Osteoblast (primary cell): ENCODE results near the gene SV2B. TPM values are rescaled to one million over a fixed set of nuclear protein-coding genes. Genes with fewer than 3 reads are reported as not detected.

ENCODE experiments used
- DNase-seq: peaks from one replicate; pipeline ENCODE4 v3.0.0; 2011; ENCODE audit warnings: low spot score, mixed read lengths; ENCODE audit not compliant: insufficient read length; ENCODE audit errors: missing footprints
- H2AFZ ChIP-seq: 2 replicates; pipeline ENCODE4 v1.6.0; 2011; ENCODE audit warnings: mild to moderate bottlenecking, low read length
- H3K27ac ChIP-seq: 2 replicates; pipeline ENCODE4 v1.5.1; 2011; ENCODE audit warnings: mild to moderate bottlenecking, low read depth, low read length, moderate library complexity
- H3K27me3 ChIP-seq: 2 replicates; pipeline ENCODE4 v1.6.0; 2012; ENCODE audit warnings: mild to moderate bottlenecking, control low read depth, inconsistent platforms, low read length, moderate library complexity; ENCODE audit not compliant: insufficient read depth
- H3K36me3 ChIP-seq: 2 replicates; pipeline ENCODE4 v1.5.1; 2011; ENCODE audit warnings: mild to moderate bottlenecking, low read length, control low read depth, moderate library complexity; ENCODE audit not compliant: insufficient read depth
- H3K4me1 ChIP-seq: 2 replicates; pipeline ENCODE4 v1.5.1; 2011; ENCODE audit warnings: mild to moderate bottlenecking, low read length, control low read depth, moderate library complexity; ENCODE audit not compliant: insufficient read depth
- H3K4me2 ChIP-seq: 2 replicates; pipeline ENCODE4 v1.6.0; 2011; ENCODE audit warnings: mild to moderate bottlenecking, low read length; ENCODE audit not compliant: insufficient read depth
- H3K4me3 ChIP-seq: fragments of 200-600 bp; sonication (generic); 3 replicates; pipeline ENCODE4 v1.5.1; 2012; ENCODE audit warnings: mild to moderate bottlenecking, low read length, inconsistent platforms; ENCODE audit not compliant: insufficient read depth
- H3K79me2 ChIP-seq: 2 replicates; pipeline ENCODE4 v1.6.0; 2012; ENCODE audit warnings: mild to moderate bottlenecking, low read length, control low read depth, inconsistent platforms; ENCODE audit not compliant: insufficient read depth
- H3K9me3 ChIP-seq: 2 replicates; pipeline ENCODE4 v1.5.1; 2011; ENCODE audit warnings: low read depth, low read length, control low read depth
- H4K20me1 ChIP-seq: 2 replicates; pipeline ENCODE4 v1.6.0; 2012; ENCODE audit warnings: mild to moderate bottlenecking, low read length, control low read depth; ENCODE audit not compliant: insufficient read depth
- total RNA-seq: library from RNA; depleted of rRNA; stranded (reverse); fragments of >200 nt; gene quantifications from 2 replicates; pipeline ENCODE4 v1.2.3, GENCODE V29; 2012
- TF ChIP-seq, protein P1 (sequence below): IDR thresholded peaks from 2 replicates; pipeline ENCODE4 v1.5.1; 2011; ENCODE audit warnings: mild to moderate bottlenecking, low read depth, low read length, moderate library complexity; ENCODE audit errors: extremely low read depth

Gene SV2B
- total RNA-seq, 1 donor: not detected

DNA sequence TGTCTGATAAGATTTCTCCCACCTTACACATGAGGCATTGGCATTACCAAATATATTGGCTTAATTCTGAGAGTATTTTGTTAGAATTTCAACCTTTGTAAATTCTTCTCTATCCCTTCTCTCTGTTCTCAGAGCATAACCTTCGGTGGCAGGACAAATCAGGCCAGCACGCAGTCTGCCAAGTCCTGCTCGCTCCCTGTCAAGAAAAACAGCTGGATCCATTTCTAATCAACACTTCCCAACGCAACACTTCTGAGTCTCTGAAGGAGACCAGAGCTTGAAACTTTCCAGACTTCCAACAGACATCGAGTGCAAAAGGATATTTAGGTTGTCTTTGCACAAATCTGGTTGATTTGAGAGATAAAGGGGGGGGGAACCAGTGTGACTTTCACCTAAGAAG, 125.7 kb downstream of the SV2B start:
- Histone ChIP-seq H4K20me1 (no peaks in the 10 kb centered on the region), H3K36me3 (no peaks in the 10 kb centered on the region), H3K27me3 (no peaks in the 10 kb centered on the region), H3K4me2 (no peak overlapping the region), H3K4me3 (no peak overlapping the region), H2AFZ (no peak overlapping the region), H3K79me2 (no peaks in the 10 kb centered on the region), H3K4me1 (no peaks in the 10 kb centered on the region), H3K27ac (no peak overlapping the region), H3K9me3 (no peaks in the 10 kb centered on the region)
- DNase-seq: no peak
- TF ChIP-seq, protein P1, sequence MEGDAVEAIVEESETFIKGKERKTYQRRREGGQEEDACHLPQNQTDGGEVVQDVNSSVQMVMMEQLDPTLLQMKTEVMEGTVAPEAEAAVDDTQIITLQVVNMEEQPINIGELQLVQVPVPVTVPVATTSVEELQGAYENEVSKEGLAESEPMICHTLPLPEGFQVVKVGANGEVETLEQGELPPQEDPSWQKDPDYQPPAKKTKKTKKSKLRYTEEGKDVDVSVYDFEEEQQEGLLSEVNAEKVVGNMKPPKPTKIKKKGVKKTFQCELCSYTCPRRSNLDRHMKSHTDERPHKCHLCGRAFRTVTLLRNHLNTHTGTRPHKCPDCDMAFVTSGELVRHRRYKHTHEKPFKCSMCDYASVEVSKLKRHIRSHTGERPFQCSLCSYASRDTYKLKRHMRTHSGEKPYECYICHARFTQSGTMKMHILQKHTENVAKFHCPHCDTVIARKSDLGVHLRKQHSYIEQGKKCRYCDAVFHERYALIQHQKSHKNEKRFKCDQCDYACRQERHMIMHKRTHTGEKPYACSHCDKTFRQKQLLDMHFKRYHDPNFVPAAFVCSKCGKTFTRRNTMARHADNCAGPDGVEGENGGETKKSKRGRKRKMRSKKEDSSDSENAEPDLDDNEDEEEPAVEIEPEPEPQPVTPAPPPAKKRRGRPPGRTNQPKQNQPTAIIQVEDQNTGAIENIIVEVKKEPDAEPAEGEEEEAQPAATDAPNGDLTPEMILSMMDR: no peak

DNA sequence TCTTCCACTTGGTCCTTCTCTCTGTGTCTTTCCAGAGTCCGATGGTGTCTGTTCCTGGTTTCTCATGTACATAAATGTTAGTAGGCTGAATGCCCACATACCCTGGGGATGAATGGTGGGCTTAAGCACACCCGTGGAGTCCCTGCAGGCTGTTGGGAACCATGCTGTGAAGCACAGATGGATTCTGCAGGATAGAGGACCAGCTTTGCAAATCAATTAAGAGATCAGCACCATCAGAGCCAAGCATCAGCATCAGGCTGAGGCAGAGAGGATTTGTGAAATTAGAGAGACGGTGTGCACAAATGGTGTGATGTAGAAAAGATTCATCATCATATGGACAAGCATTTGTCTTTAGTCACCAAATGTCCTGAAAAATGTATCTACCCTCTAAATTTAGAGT, 127.1 kb downstream of the SV2B start:
- no peaks in the 10 kb centered on the region for H4K20me1 ChIP-seq
- no peak overlapping the region for H3K27ac ChIP-seq
- TF ChIP-seq, protein P1: no peak
- H3K4me2 ChIP-seq: no peak overlapping the region
- H3K4me1 ChIP-seq: no peaks in the 10 kb centered on the region
- no peak overlapping the region for H2AFZ ChIP-seq
- no peaks in the 10 kb centered on the region for H3K36me3 ChIP-seq
- no peaks in the 10 kb centered on the region for H3K9me3 ChIP-seq
- no peak for DNase-seq
- H3K4me3 ChIP-seq: no peak overlapping the region
- H3K27me3 ChIP-seq: no peaks in the 10 kb centered on the region
- no peaks in the 10 kb centered on the region for H3K79me2 ChIP-seq

DNA sequence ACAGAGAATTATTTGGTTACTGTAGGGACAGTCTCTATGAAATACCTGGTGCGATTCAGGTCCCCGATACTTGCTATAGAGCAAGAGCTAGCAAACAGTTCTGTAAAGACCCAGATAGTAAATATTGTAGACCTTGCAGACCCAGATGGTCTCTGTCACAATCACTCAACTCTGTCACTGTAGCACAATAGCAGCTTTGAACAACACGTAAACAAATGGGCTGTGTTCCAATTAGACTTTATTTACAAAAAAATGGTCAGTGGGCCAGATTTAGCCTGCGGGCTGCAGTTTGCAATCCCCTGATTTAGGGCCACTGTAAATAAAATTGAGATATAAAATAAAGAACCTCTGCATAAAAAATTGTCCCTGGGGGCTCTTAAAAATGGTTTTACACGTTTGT, 127.7 kb downstream of the SV2B start:
- Histone ChIP-seq H3K9me3 (no peaks in the 10 kb centered on the region), H2AFZ (no peak overlapping the region), H3K27me3 (no peaks in the 10 kb centered on the region), H3K4me3 (no peak overlapping the region), H3K79me2 (no peaks in the 10 kb centered on the region), H3K36me3 (no peaks in the 10 kb centered on the region), H3K4me2 (no peak overlapping the region), H3K4me1 (no peaks in the 10 kb centered on the region), H4K20me1 (no peaks in the 10 kb centered on the region), H3K27ac (no peak overlapping the region)
- TF ChIP-seq, protein P1: no peak
- DNase-seq: no peak

DNA sequence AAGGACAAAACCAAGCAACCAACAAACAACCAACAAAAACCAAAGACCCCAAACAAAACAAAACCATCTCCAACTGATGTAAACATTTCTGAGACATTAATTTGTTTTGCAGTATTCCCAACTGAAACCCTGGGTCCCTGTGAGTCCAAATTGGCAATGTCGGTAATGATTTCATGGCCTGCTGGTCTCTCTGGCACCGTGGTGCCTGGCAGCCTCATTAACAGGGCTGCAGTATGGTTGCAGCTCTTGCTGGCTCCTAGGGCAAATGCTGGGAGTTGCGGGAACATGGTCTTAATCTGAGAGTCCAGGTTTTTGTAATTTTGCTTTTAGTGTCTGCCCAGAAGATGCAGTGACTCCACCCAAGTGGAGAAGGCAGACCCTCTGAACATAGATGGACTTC, 128.3 kb downstream of the SV2B start:
- no peak overlapping the region for H3K4me3 ChIP-seq
- H3K4me1 ChIP-seq: no peaks in the 10 kb centered on the region
- H3K27me3 ChIP-seq: no peaks in the 10 kb centered on the region
- TF ChIP-seq, protein P1: no peak
- no peaks in the 10 kb centered on the region for H4K20me1 ChIP-seq
- H2AFZ ChIP-seq: no peak overlapping the region
- H3K9me3 ChIP-seq: no peaks in the 10 kb centered on the region
- no peak overlapping the region for H3K27ac ChIP-seq
- DNase-seq: no peak
- H3K4me2 ChIP-seq: no peak overlapping the region
- H3K36me3 ChIP-seq: no peaks in the 10 kb centered on the region
- no peaks in the 10 kb centered on the region for H3K79me2 ChIP-seq
